SU-DHL-6 (cell line): Measurements from ENCODE around the gene CHST14.

Experiments used
- CTCF ChIP-seq: fragments of 200-600 bp; sonication (generic); IDR thresholded peaks from one replicate; pipeline ENCODE4 v1.5.1; 2017; ENCODE audit warnings: antibody characterized with exemption, mild to moderate bottlenecking, low read length, moderate library complexity; ENCODE audit not compliant: insufficient read depth, poor library complexity, severe bottlenecking
- EZH2phosphoT487 ChIP-seq: fragments of 200-600 bp; sonication (generic), shearing (Covaris generic); conservative IDR thresholded peaks from 2 replicates; pipeline ENCODE4 v1.6.1; 2018; ENCODE audit warnings: mild to moderate bottlenecking, antibody characterized with exemption, low read length, moderate library complexity, mixed read lengths

- no peak for TF ChIP-seq CTCF
- no peak for TF ChIP-seq EZH2phosphoT487
Measured at GRCh38 chr15:40460404-40460803, 10.4 kb upstream of the CHST14 start.
